Raji (cell line): ENCODE results near the gene BLVRB.

ENCODE experiments used
- POLR2A ChIP-seq: IDR thresholded peaks from 2 replicates; pipeline ENCODE4 v1.6.1; 2011; ENCODE audit warnings: low read depth, low read length, control low read depth; ENCODE audit not compliant: insufficient read depth

Gene BLVRB

DNA sequence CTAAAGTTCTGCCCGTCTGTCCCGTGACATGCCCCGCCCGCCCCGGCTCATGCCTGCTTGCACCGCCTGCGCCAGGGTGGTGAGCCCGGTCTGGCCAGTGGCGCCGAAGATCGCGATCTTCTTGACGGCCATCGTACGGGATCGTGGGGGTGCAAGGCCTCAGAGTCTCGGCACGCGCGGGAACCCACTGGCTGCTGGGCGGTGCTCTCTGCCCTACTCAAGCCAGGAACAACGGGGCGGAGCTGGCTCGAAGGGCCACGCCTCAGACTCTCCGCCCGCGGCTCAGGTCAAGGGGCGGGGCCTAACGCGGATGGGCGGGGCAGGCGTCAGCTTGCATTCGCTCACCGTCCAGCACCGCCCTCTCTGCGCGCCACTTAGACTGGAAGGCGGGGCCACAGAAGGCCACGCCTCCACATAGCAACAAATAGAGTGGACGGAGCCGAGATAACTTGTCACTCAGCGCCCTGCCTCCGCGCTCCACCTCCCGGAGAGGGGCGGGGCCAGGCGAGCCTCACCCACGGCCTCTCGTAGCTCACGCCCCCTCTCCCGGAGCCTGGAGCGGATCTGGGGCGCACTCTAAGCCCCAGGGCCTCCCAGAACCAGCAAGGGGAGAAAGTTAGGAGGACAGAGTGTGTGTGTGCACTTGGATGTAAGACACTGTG lies at the start of gene BLVRB:
TSS of gene BLVRB (minus strand) at position 189 of the 662 bp plus-strand sequence. CDS start at position 132, 57 bp downstream.
- TF ChIP-seq POLR2A: peak; percentile 89

DNA sequence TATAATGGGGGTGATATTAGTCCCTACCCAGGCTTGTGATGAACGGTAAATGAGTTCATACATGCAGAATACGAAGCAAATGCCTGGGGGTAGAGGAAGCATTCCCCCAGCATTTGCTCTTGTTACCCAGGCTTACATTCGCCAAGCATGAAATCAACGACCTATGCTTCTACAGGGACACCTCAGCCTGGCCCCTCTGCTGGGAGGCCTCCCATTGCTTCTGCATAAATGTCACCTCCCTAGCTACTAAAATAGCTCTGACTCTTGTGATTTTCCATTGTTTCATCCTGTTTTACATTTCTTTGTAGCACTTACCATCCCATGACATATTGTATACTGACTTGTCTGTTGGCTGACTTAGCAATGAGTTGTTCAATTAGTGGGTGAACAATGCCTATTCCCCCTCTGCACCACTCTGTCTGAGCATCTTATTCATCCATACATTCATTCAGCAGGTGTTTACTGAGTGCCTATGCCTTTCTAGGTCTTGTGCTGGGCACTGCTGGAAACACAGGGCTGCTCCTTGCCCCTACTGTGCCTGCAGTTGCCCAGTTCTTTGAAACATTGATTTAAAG lies 48.3 kb upstream of the BLVRB start:
- no peak for TF ChIP-seq POLR2A

DNA sequence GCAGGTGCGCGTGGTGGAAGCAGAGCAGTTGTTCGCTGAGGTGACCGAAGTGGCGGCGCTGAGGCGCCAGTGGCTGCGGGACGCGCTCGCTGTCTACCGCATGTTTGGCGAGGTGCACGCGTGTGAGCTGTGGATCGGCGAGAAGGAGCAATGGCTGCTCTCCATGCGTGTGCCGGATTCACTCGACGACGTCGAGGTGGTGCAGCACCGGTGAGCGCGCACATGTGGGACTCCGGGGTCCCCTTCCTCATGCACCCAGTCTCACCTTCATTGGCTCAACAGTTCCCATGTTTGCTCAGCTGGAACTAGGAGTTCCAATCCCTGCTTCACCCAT lies 47.8 kb upstream of the BLVRB start:
- no peak for TF ChIP-seq POLR2A

DNA sequence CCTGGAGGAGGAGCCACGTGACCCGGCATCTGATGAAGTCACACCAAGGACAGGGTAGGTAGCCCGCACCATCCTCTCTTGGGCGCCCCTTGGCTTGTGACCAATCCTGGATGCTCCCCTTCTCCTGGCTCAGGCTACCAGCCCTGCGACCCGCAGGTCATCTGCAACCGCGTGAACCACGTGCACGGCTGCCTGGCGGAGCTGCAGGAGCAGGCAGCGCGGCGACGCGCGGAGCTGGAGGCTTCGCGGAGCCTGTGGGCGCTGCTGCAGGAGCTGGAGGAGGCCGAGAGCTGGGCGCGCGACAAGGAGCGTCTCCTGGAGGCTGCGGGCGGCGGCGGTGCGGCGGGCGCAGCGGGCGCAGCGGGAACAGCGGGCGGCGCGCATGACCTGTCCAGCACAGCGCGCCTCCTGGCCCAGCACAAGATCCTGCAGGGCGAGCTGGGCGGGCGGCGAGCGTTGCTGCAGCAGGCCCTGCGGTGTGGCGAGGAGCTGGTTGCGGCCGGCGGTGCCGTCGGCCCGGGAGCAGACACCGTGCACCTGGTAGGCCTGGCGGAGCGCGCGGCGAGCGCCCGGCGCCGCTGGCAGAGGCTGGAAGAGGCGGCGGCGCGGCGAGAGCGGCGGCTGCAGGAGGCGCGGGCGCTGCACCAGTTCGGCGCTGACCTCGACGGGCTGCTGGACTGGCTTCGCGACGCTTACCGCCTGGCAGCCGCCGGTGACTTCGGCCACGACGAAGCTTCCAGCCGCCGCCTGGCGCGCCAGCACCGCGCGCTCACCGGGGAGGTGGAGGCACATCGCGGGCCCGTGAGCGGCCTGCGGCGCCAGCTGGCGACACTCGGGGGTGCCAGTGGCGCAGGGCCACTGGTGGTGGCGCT lies 47.2 kb upstream of the BLVRB start:
- no peak for TF ChIP-seq POLR2A

DNA sequence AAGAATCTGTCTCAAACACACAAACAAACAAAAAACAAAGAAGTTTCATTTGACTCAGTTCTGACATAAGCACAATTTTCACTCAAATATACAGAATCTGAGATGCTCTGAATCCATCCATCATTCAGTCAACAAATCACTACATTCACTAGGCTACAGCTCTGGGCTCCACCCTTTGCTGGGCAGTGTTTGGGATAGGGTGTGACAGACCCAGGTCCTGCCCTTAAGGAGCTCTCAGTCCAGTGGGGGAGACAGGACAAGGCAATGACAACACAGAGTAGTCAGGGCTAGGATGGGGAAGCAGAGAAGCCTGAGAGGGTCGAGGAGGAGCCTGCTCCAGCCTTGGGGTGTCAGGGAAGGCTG lies 46.5 kb upstream of the BLVRB start:
- TF ChIP-seq POLR2A: no peak

DNA sequence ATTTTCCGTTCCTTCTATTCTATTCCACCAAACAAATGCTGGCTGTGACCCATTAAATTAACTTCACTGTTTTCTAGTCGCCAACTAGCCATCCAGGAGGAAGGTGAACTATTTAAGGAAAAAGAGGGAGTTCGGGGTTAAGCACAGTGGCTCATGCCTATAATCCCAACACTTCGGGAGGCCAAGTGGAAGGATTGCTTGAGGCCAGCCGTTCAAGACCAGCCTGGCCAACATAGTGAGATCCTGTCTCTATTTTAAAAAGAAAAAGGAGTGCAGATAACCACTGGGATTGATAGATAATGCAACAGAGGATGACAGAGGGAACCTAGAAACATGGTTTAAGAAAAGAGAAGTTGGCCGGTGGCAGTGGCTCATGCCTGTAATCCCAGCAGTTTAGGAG lies 45.9 kb upstream of the BLVRB start:
- TF ChIP-seq POLR2A: no peak

DNA sequence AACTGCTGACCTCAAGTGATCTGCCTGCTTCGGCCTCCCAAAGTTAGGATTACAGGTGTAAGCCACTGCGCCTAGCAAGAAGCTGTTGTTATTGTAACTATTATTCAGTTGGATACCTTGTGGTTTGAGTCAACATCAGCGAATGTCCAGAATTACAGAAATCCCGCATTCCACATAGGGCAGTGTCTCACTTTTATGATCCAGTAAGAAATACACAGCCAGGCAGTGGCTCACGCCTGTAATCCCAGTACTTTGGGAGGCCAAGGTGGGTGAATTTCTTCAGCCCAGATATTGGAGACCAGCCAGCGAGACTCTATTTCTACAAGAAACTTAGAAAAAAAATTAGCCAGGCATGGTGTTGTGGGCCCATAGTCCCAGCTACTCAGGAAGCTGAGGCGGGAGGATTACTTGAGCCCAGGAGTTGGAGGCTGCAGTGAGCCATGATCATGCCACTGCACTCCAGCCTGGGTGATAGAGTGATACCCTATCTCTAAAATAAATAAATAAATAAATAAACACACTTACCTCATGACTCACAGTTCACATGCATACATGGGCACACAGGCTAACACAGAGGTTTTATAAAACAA lies 45.1 kb upstream of the BLVRB start:
- no peak for TF ChIP-seq POLR2A

DNA sequence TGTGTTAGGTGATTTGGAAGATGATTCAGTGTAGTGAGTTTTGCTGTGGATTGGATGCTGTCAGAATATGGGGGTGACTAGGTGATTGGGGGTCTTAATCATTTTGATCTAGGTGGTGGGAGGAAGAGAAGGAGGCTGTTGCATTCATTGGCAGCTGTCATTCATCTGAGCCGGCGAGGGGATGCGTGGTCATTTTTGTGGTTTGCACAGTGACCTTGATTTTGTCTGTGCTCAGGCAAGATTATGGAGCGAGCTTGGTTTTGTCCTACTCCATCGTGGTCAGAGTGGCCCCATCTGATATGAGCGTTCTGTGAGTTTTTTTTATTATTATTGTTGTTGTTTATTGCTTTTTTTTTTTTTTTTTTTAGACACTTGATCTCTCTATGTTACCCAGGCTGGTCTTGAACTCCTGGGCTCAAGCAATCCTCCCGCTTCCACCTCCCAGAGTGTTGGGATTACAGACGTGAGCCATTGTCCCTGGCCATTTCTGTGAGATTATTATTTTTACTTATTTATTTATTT lies 43.3 kb upstream of the BLVRB start:
- no peak for TF ChIP-seq POLR2A

DNA sequence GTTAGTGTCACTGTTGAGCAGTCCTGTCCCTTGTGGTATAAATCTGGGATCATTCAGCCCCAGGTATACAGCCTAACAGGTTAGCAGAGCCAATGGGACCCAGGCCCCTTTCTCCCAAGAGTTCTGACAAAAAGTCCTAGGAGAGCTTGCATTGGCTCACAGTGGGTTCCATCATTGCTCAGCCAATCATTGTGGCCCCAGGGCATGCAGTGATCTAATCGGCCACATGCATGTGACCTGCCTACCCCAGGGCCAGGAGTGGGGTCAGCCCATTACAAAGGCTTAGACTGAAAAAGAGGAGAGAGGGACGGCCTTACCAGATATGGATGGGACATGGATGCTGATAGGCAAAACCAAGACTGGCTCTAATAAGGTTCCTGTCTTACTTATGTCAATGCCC lies 42.3 kb upstream of the BLVRB start:
- TF ChIP-seq POLR2A: no peak

DNA sequence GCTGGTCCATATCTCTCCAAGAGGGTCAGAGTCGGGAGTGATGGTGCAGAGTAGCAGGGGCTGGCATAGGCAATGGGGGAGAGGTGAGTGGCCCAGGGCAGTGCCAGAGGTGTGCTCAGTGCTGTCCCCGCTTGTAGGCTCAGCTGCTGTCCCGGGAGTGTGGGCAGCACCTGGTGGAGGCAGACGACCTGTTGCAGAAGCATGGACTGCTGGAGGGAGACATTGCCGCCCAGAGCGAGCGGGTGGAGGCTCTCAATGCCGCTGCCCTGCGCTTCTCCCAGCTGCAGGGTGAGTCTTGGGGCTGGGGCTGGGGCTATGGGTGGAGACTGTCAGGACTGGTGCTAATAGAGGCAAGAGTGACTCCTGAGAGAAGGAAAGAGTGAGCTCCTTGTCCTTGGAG lies 40.6 kb upstream of the BLVRB start:
- no peak for TF ChIP-seq POLR2A

DNA sequence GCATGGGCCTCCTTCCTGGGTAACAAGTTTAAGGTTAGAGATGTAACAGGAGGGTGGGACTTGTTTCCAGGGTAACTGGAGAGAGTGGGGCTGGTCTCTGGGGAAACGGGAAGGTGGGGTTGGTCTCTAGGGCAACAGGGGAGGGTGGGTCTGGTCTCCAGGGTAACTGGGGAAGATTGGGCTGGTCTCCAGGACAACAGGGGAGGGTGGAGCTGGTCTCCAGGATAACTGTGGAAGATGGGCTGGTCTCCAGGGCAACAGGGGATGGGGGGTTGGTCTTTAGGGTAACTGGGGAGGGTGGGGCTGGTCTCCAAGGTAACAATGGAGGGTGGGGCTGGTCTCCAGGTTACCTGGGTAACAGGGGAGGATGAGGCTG lies 37.8 kb upstream of the BLVRB start:
- TF ChIP-seq POLR2A: no peak

DNA sequence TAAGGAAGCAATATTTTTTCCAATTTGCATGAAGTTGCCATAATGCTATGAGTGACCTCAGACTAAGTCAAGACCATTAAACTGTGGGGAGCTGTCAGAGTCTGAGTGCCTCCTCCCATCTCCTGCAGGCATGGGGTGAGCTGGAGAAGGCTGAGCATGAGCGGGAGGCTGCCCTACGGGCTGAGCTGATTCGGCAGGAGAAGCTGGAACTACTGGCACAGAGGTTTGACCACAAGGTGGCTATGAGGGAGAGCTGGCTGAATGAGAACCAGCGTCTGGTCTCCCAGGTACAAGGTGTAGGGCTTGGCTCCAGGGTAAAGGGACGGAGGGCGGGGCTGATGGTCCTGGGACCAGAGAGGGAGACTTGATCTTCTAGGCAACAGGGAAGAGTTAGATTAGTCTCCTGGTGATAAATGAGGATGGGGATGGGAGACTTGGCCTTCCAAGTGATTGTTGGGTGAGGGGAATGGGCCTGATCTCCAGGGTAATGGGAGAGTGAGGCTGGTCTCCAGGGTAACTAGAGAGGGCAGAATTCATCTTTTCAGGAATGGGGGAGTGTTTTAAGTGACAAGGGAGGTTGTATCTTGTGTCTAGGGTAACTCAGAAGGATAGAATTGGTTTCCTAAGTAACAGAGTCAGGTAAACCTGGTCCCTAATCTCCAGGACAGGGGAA lies 37.2 kb upstream of the BLVRB start:
- TF ChIP-seq POLR2A: no peak

DNA sequence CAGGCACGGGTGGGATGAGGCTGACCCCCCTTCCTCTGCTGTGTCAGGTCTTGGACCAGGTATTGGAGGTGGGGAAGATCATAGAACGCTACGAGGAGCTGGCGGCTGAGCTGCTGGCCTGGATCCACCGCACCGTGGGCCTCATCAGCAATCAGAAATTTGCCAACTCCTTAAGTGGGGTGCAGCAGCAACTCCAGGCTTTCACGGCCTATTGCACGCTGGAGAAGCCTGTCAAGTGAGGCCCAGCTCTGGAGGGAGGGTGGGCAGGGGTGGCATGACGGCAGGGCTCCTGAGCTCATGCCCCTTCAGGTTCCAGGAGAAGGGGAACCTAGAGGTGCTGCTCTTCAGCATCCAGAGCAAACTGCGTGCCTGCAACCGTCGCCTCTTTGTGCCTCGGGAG lies 36.5 kb upstream of the BLVRB start:
- TF ChIP-seq POLR2A: no peak

DNA sequence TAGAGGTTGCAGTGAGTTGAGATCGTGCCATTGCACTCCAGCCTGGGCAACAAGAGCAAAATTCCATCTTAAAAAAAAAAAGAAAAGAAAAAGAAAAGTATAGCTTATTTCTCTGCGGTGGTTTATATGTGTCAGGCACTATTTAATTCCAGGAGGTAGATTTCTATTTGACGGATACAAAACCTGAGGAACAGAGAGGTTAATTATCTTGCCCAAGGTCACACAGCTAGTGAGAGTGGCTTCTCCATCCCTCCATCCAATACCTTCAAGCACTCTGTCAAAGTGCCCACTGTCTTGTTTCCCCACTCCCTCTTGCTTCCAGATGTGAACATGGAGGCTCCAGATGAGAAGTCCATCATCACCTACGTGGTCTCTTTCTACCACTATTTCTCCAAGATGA lies 36.1 kb upstream of the BLVRB start:
- no peak for TF ChIP-seq POLR2A

DNA sequence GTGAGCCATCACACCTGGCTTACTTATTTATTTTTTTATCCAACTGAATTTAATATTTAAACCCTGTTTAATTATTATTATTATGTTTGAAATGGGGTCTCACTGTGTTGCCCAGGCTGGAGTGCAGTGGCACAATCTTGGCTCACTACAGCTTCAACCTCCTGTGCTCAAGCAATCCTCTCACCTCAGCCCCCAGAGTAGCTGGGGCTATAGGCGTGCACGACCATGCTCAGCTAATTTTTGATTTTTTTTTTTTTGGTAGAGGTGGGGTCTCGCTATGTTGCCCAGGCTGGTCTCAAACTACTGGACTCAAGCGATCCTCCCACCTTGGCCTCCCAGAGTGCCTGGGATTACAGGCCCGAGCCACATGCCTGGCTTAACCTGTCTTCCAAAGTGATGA lies 33.8 kb upstream of the BLVRB start:
- TF ChIP-seq POLR2A: no peak
